HepG2 (cell line): ENCODE measurements around the gene PLEKHB2. TPM values are rescaled to one million over a fixed set of nuclear protein-coding genes. Genes with fewer than 3 reads are reported as not detected.

ENCODE experiments used
- CEBPG ChIP-seq: IDR thresholded peaks from 2 replicates; pipeline ENCODE4 v1.6.1; 2016
- FOXK1 ChIP-seq: sonication (generic); formaldehyde crosslinking; IDR thresholded peaks from 2 replicates; pipeline ENCODE4 v1.4.0; 2020; ENCODE audit warnings: low read depth, missing genetic modification reagents, borderline replicate concordance
- GABPA ChIP-seq, 2 experiments: IDR thresholded peaks; 2 replicates each; pipeline ENCODE4 v1.6.1; 2011 to 2016; ENCODE audit warnings: low read depth in 2 of 2, low read length in 1 of 2, missing biosample characterization in 1 of 2, missing genetic modification characterization in 1 of 2
- HMG20B ChIP-seq: conservative IDR thresholded peaks from 2 replicates; pipeline ENCODE4 v1.6.1; 2016; ENCODE audit warnings: missing genetic modification reagents, missing compliant biosample characterization
- MTA3 ChIP-seq: sonication (generic); formaldehyde crosslinking; IDR thresholded peaks from 2 replicates; pipeline ENCODE4 v1.4.0; 2020; ENCODE audit warnings: missing genetic modification reagents
- PRPF4 ChIP-seq: fragments of 200-400 bp; formaldehyde crosslinking; IDR thresholded peaks from 2 replicates; pipeline ENCODE4 v1.6.1; 2016; ENCODE audit warnings: low read length, low read depth; ENCODE audit not compliant: poor library complexity, severe bottlenecking
- SAFB2 ChIP-seq: sonication (generic); formaldehyde crosslinking; IDR thresholded peaks from 2 replicates; pipeline ENCODE4 v1.5.1; 2020; ENCODE audit warnings: missing genetic modification reagents, low read depth, mild to moderate bottlenecking, borderline replicate concordance
- SIN3A ChIP-seq: IDR thresholded peaks from 2 replicates; pipeline ENCODE4 v1.6.1; 2011; ENCODE audit warnings: low read depth, mild to moderate bottlenecking, control low read depth, low read length, borderline replicate concordance
- SKI ChIP-seq: fragments of 450-650 bp; IDR thresholded peaks from one replicate; pipeline ENCODE4 v1.6.1; 2018; ENCODE audit warnings: mild to moderate bottlenecking; ENCODE audit not compliant: partially characterized antibody
- TCF7 ChIP-seq: sonication (generic); IDR thresholded peaks from 2 replicates; pipeline ENCODE4 v1.6.1; 2016; ENCODE audit warnings: antibody characterized with exemption, low read depth
- polyA plus RNA-seq, 8 experiments: library from polyadenylated mRNA; depleted of rRNA in 3 of 8; stranded (reverse) in 7 of 8; unstranded in 1 of 8; fragments of >200 nt; fragmentation: Illumina TruSeq in 4 of 8; extraction: Trizol in 4 of 8; gene quantifications; 2 replicates each; pipeline versions ENCODE4 v1.2.1 to v1.2.3, GENCODE V29; 2011 to 2016; ENCODE audit warnings: low read depth in 4 of 8, missing spikeins in 1 of 8, mixed read lengths in 1 of 8; ENCODE audit not compliant: insufficient read depth in 1 of 8
- total RNA-seq, 5 experiments: library from RNA; depleted of rRNA; stranded (reverse); fragments of >200 nt; fragmentation: Illumina TruSeq; extraction: Trizol; gene quantifications; 2 replicates each; pipeline ENCODE4 v1.2.3, GENCODE V29; 2016; ENCODE audit warnings: low read depth in 1 of 5
- TF ChIP-seq, protein P1 (sequence below): IDR thresholded peaks from 2 replicates; pipeline ENCODE4 v1.6.1; 2016; ENCODE audit warnings: low read depth
- TF ChIP-seq, protein P2 (sequence below): sonication (generic); formaldehyde crosslinking; IDR thresholded peaks from 2 replicates; pipeline ENCODE4 v1.4.0; 2020; ENCODE audit warnings: low read depth, missing genetic modification reagents
- TF ChIP-seq, protein P3 (sequence below): IDR thresholded peaks from 2 replicates; pipeline ENCODE4 v1.6.1; 2012; ENCODE audit warnings: low read depth, low read length, improper control_type of control experiment
- TF ChIP-seq, protein P4 (sequence below): sonication (generic); formaldehyde crosslinking; IDR thresholded peaks from 2 replicates; pipeline ENCODE4 v1.4.0; 2020; ENCODE audit warnings: missing genetic modification reagents
- TF ChIP-seq, protein P5 (sequence below): sonication (generic); IDR thresholded peaks from 2 replicates; pipeline ENCODE4 v1.6.1; 2016; ENCODE audit warnings: low read depth, borderline replicate concordance

PLEKHB2 gene
- total and polyA plus RNA-seq, 2 of the 13 experiments (the other 11 are each of a cell fraction or from before 2014, with no cell fraction given), result 73.0 to 78.9 TPM

DNA sequence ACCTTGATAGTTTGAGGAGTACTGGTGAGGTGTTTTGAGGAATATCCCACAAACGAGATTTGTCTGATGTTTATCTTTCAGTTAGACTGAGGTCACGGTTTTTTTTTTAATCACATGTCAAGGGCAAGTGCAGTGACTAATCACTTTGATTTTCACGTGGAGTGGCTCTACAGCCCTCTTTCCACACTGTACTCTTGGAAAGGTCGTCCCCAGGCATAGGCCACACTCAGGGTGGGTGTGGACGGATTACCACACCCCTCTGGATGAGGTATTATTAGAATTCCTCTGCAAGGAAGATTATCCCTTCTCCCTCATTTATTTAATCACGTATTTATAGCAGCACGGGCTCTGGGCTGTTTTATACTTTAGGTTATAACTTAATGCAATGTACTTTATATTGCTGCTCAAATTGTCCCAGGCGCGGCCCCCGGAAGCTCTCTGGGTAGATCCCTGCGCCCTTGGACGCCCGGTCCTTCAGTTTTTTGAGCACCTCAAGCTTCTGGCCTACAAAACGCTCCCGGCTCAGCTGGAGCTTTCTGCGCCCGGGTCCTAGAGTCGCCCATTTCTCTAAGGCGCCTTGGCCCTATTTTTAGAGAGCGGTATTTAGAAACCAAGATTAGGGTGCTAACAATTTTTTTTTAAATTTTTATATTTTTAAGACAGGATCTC, 515 bp upstream of the PLEKHB2 start (continued):
- TF ChIP-seq SAFB2 (CRISPR knock-in tag), result no peak
- TF ChIP-seq FOXK1, result peak; percentile 50; the same call in 1 of the 2 replicates
- TF ChIP-seq, protein P1, sequence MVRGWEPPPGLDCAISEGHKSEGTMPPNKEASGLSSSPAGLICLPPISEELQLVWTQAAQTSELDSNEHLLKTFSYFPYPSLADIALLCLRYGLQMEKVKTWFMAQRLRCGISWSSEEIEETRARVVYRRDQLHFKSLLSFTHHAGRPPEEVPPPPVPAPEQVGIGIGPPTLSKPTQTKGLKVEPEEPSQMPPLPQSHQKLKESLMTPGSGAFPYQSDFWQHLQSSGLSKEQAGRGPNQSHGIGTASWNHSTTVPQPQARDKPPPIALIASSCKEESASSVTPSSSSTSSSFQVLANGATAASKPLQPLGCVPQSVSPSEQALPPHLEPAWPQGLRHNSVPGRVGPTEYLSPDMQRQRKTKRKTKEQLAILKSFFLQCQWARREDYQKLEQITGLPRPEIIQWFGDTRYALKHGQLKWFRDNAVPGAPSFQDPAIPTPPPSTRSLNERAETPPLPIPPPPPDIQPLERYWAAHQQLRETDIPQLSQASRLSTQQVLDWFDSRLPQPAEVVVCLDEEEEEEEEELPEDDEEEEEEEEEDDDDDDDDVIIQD (CRISPR knock-in tag), result peak; percentile 16; the same call in 1 of the 2 replicates
- no peak for TF ChIP-seq PRPF4
- TF ChIP-seq HMG20B, result no peak
- no peak for TF ChIP-seq MTA3 (CRISPR knock-in tag)
- TF ChIP-seq SIN3A, result peak; percentile 64; the same call in 1 of the 2 replicates
- peak; percentile 44; the same call in 1 of the 2 replicates for TF ChIP-seq CEBPG (CRISPR knock-in tag)
- TF ChIP-seq, protein P2, sequence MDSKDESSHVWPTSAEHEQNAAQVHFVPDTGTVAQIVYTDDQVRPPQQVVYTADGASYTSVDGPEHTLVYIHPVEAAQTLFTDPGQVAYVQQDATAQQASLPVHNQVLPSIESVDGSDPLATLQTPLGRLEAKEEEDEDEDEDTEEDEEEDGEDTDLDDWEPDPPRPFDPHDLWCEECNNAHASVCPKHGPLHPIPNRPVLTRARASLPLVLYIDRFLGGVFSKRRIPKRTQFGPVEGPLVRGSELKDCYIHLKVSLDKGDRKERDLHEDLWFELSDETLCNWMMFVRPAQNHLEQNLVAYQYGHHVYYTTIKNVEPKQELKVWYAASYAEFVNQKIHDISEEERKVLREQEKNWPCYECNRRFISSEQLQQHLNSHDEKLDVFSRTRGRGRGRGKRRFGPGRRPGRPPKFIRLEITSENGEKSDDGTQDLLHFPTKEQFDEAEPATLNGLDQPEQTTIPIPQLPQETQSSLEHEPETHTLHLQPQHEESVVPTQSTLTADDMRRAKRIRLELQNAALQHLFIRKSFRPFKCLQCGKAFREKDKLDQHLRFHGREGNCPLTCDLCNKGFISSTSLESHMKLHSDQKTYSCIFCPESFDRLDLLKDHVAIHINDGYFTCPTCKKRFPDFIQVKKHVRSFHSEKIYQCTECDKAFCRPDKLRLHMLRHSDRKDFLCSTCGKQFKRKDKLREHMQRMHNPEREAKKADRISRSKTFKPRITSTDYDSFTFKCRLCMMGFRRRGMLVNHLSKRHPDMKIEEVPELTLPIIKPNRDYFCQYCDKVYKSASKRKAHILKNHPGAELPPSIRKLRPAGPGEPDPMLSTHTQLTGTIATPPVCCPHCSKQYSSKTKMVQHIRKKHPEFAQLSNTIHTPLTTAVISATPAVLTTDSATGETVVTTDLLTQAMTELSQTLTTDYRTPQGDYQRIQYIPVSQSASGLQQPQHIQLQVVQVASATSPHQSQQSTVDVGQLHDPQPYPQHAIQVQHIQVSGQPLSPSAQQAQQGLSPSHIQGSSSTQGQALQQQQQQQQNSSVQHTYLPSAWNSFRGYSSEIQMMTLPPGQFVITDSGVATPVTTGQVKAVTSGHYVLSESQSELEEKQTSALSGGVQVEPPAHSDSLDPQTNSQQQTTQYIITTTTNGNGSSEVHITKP (CRISPR knock-in tag), result peak; percentile 92; the same call in 1 of the 2 replicates
- peak; percentile 29 for TF ChIP-seq SKI
- TF ChIP-seq, protein P3, sequence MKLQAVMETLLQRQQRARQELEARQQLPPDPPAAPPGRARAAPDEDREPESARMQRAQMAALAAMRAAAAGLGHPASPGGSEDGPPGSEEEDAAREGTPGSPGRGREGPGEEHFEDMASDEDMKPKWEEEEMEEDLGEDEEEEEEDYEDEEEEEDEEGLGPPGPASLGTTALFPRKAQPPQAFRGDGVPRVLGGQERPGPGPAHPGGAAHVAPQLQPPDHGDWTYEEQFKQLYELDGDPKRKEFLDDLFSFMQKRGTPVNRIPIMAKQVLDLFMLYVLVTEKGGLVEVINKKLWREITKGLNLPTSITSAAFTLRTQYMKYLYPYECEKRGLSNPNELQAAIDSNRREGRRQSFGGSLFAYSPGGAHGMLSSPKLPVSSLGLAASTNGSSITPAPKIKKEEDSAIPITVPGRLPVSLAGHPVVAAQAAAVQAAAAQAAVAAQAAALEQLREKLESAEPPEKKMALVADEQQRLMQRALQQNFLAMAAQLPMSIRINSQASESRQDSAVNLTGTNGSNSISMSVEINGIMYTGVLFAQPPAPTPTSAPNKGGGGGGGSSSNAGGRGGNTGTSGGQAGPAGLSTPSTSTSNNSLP, result peak; percentile 91
- TF ChIP-seq, protein P4, sequence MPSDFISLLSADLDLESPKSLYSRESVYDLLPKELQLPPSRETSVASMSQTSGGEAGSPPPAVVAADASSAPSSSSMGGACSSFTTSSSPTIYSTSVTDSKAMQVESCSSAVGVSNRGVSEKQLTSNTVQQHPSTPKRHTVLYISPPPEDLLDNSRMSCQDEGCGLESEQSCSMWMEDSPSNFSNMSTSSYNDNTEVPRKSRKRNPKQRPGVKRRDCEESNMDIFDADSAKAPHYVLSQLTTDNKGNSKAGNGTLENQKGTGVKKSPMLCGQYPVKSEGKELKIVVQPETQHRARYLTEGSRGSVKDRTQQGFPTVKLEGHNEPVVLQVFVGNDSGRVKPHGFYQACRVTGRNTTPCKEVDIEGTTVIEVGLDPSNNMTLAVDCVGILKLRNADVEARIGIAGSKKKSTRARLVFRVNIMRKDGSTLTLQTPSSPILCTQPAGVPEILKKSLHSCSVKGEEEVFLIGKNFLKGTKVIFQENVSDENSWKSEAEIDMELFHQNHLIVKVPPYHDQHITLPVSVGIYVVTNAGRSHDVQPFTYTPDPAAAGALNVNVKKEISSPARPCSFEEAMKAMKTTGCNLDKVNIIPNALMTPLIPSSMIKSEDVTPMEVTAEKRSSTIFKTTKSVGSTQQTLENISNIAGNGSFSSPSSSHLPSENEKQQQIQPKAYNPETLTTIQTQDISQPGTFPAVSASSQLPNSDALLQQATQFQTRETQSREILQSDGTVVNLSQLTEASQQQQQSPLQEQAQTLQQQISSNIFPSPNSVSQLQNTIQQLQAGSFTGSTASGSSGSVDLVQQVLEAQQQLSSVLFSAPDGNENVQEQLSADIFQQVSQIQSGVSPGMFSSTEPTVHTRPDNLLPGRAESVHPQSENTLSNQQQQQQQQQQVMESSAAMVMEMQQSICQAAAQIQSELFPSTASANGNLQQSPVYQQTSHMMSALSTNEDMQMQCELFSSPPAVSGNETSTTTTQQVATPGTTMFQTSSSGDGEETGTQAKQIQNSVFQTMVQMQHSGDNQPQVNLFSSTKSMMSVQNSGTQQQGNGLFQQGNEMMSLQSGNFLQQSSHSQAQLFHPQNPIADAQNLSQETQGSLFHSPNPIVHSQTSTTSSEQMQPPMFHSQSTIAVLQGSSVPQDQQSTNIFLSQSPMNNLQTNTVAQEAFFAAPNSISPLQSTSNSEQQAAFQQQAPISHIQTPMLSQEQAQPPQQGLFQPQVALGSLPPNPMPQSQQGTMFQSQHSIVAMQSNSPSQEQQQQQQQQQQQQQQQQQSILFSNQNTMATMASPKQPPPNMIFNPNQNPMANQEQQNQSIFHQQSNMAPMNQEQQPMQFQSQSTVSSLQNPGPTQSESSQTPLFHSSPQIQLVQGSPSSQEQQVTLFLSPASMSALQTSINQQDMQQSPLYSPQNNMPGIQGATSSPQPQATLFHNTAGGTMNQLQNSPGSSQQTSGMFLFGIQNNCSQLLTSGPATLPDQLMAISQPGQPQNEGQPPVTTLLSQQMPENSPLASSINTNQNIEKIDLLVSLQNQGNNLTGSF (CRISPR knock-in tag), result no peak
- TF ChIP-seq GABPA (IDR thresholded peaks at IDR 0.05; ENCODE audit: low read depth, low read length), result peak; percentile 35; the same call in 1 of the 2 replicates
- TF ChIP-seq GABPA (CRISPR knock-in tag; IDR thresholded peaks at IDR 0.05; ENCODE audit: low read depth), result peak; percentile 66
- TF ChIP-seq, protein P5, sequence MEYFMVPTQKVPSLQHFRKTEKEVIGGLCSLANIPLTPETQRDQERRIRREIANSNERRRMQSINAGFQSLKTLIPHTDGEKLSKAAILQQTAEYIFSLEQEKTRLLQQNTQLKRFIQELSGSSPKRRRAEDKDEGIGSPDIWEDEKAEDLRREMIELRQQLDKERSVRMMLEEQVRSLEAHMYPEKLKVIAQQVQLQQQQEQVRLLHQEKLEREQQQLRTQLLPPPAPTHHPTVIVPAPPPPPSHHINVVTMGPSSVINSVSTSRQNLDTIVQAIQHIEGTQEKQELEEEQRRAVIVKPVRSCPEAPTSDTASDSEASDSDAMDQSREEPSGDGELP, result peak; percentile 92
- no peak for TF ChIP-seq TCF7
